Measurements from ENCODE around the gene CTCFL. TPM values are rescaled to one million over a fixed set of nuclear protein-coding genes. Genes with fewer than 3 reads are reported as not detected.
"Not testable (repeated sequence)": the region's sequence is repeated elsewhere in the genome, so short reads cannot be mapped to it uniquely, and the experiment has no call there.

Gene CTCFL
- total RNA-seq, 4 donors from 2014 or later, result not detected

DNA sequence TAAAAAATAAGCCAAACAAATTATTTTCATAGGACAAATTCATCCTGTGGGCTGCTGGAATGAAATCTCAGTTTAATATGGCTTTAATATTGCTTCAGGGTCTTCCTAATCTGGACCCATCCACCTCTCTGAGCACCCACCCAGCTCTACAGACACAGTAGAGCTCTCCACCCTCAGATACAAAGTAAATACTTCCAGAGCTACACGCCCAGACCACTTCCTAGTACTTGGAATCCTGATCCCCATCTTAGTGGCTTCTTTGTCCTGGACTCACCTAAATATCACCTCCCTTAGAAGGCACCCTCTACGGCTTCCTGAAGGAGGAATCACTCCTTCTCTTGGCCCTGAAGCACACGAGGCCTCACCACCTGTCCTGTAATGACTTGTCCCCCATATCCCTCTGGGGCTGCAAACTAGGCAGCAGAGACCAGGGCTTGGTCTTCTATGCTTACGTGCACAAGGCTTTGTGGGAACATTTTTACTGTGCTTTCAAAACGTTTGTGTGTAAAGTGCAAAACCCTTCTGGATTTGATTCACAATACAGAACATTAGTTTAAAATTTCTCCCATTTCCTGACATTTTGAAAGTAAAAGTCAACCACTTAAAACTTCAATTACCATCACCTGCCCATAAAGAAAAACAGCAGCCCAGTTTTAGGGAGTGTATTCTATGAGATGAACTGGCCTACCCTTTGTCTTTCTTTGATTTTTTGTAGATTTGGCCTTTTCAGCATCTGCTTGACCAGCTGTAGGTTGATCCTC lies 2.4 kb downstream of the CTCFL start:
- no peak for DNase-seq (ENCODE audit: low spot score in 2 of 2)
- no peak overlapping the region for H3K4me3 ChIP-seq
- no peaks in the 10 kb centered on the region for H3K27me3 ChIP-seq
- no peaks in the 10 kb centered on the region for H3K36me3 ChIP-seq
- H3K9me3 ChIP-seq, result no peaks in the 10 kb centered on the region
- no peaks in the 10 kb centered on the region for H3K4me1 ChIP-seq
- 68 to 74% methylated on average over 5 of the region's 5 CpGs for WGBS, 2 donors
- H3K27ac ChIP-seq, result no peak overlapping the region
- TF ChIP-seq POLR2A (IDR thresholded peaks at IDR 0.05) (no peak), EP300 (IDR thresholded peaks at IDR 0.05) (no peak)
- TF ChIP-seq, protein P1, sequence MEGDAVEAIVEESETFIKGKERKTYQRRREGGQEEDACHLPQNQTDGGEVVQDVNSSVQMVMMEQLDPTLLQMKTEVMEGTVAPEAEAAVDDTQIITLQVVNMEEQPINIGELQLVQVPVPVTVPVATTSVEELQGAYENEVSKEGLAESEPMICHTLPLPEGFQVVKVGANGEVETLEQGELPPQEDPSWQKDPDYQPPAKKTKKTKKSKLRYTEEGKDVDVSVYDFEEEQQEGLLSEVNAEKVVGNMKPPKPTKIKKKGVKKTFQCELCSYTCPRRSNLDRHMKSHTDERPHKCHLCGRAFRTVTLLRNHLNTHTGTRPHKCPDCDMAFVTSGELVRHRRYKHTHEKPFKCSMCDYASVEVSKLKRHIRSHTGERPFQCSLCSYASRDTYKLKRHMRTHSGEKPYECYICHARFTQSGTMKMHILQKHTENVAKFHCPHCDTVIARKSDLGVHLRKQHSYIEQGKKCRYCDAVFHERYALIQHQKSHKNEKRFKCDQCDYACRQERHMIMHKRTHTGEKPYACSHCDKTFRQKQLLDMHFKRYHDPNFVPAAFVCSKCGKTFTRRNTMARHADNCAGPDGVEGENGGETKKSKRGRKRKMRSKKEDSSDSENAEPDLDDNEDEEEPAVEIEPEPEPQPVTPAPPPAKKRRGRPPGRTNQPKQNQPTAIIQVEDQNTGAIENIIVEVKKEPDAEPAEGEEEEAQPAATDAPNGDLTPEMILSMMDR (IDR thresholded peaks at IDR 0.05), result no peak

DNA sequence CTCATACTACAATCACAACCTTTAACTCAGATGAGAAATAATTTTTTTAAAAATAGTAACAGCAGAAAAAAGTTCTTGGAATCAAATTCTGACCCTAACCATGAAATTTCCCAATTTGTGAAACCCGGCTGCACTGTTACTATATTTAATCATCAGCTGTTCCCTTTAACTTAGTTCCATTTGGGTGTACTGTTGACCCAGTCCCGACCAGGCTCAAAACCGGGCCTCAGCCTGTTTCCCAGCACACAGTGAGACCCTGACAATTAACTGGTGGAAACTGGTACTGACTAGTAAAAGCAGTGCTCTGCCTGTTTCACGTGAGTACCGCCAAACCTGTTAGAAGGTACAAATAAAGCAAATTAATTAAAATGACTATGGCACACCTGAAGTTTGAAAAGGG lies 7.0 kb downstream of the CTCFL start:
- Histone ChIP-seq H3K27me3 (no peaks in the 10 kb centered on the region), H3K27ac (no peak overlapping the region), H3K36me3 (no peaks in the 10 kb centered on the region), H3K4me1 (peaks cover 0 to 6% (median 2%) of the 10 kb centered on the region in 4 donors), H3K4me3 (no peak overlapping the region), H3K9me3 (no peaks in the 10 kb centered on the region)
- no peak for DNase-seq (ENCODE audit: low spot score in 2 of 2)
- TF ChIP-seq, protein P1 (IDR thresholded peaks at IDR 0.05), result no peak
- TF ChIP-seq POLR2A (IDR thresholded peaks at IDR 0.05), result no peak
- no peak for TF ChIP-seq EP300 (IDR thresholded peaks at IDR 0.05)
- WGBS, 2 donors, result 79 to 90% methylated on average over 5 of the region's 5 CpGs

DNA sequence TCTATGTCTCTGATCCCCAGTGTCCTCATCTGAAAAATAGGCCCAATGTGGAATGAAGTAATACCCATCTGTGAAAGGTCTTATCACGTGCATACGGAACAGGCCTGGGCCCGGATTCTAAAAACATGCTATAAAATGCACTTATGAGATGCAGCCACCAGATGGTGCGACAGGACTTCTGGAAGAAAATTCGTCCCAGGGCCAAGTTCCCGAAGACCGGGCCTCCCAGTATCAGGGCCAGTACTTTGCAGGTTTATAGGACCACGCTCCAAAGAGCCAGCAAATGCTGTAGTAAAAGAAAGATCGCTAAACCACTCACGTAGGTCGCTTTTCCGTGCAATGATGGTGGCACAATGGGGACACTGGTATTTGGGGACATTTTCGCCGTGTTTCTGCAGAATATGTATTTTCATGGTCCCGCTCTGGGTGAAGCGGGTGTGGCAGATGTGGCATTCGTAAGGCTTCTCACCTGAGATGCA lies 10.6 kb downstream of the CTCFL start:
- no peaks in the 10 kb centered on the region for H3K27me3 ChIP-seq
- no peaks in the 10 kb centered on the region for H3K9me3 ChIP-seq
- no peak for TF ChIP-seq EP300 (IDR thresholded peaks at IDR 0.05)
- TF ChIP-seq POLR2A (IDR thresholded peaks at IDR 0.05), result no peak
- TF ChIP-seq, protein P1 (IDR thresholded peaks at IDR 0.05), result peak; percentile 60 to 92 (median 74)
- H3K36me3 ChIP-seq, result no peaks in the 10 kb centered on the region
- no peak overlapping the region for H3K4me3 ChIP-seq
- 34 to 35% methylated on average over 17 of the region's 17 CpGs for WGBS, 2 donors
- peaks cover 0 to 6% (median 2%) of the 10 kb centered on the region in 4 donors for H3K4me1 ChIP-seq
- H3K27ac ChIP-seq, result no peak overlapping the region
- DNase-seq (ENCODE audit: low spot score in 2 of 2), result peak; percentile 52 to 77

DNA sequence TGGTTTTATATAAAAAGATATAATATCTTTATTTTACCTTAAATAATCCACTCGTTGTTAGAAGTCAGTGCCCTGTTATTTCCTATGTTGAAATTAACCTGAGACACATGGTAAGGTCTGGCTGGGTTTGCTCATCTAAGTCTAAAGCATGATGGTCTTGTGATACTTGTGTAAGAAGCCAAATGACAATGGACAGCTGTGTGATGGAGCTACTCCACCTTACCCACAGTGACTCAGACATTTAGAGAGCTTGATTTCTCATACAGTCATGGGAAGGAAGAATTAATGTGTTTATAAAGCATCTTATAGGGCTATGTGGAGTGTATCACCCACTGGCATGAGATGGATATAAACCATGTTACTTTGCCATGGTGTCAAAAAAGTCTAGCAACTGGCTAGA lies 11.7 kb downstream of the CTCFL start:
- TF ChIP-seq, protein P1 (IDR thresholded peaks at IDR 0.05), result no peak
- TF ChIP-seq EP300 (IDR thresholded peaks at IDR 0.05) (no peak), POLR2A (IDR thresholded peaks at IDR 0.05) (no peak)
- H3K9me3 ChIP-seq, result no peaks in the 10 kb centered on the region
- no peak overlapping the region for H3K27ac ChIP-seq
- H3K27me3 ChIP-seq, result no peaks in the 10 kb centered on the region
- peaks cover 0 to 6% (median 2%) of the 10 kb centered on the region in 4 donors for H3K4me1 ChIP-seq
- H3K4me3 ChIP-seq, result no peak overlapping the region
- no peak for DNase-seq (ENCODE audit: low spot score in 2 of 2)
- 83 to 87% methylated on average over 1 of the region's 1 CpG for WGBS, 2 donors
- no peaks in the 10 kb centered on the region for H3K36me3 ChIP-seq

DNA sequence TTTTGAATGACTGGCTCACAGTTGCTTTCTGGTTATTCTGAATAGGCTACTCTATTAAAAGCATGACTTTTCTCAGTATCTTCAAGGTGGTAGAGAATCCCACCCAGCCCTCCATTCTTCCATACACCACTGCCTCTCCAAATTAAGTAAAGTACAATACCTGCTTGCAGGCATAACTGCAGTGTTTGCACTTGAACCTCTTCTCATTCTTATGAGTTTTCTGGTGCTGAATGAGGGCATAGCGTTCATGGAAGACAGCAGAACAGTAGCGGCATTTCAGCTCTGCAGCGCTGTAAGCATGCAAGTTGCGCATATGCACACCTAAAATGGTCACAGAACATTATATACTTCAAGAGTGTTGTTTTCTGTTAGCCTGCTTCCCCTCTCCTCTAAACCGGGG lies 12.5 kb downstream of the CTCFL start:
- no peaks in the 10 kb centered on the region for H3K36me3 ChIP-seq
- no peaks in the 10 kb centered on the region for H3K9me3 ChIP-seq
- H3K4me3 ChIP-seq, result no peak overlapping the region
- TF ChIP-seq, protein P1 (IDR thresholded peaks at IDR 0.05), result no peak
- TF ChIP-seq EP300 (IDR thresholded peaks at IDR 0.05), result no peak
- TF ChIP-seq POLR2A (IDR thresholded peaks at IDR 0.05), result no peak
- no peak overlapping the region for H3K27ac ChIP-seq
- whole genome bisulfite sequencing, 2 donors, result 81 to 87% methylated on average over 5 of the region's 5 CpGs
- H3K27me3 ChIP-seq, result no peaks in the 10 kb centered on the region
- H3K4me1 ChIP-seq, result peaks cover 0 to 7% (median 2%) of the 10 kb centered on the region in 4 donors
- DNase-seq (ENCODE audit: low spot score in 2 of 2), result no peak

DNA sequence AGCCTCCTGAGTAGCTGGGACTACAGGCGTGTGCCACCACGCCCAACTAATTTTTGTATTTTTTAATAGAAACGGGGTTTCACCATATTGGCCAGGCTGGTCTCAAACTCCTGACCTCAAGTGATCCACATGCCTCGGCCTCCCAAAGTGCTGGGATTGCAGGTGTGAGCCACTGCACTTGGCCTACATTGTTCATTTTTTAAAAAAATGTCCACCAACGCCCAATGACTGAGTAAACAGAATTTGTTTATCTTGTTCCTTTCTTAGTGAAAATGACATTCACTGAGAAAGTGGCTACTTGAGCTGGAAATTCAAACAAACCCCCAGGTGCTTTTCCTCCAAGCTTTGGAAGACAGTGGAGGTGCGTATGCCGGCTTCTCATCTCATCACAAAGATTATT lies 13.2 kb downstream of the CTCFL start:
- not testable (repeated sequence) for H3K4me3 ChIP-seq; H3K27ac ChIP-seq; DNase-seq (ENCODE audit: low spot score in 2 of 2); H3K27me3 ChIP-seq; H3K36me3 ChIP-seq; H3K9me3 ChIP-seq
- WGBS, 2 donors, result 85 to 86% methylated on average over 7 of the region's 7 CpGs
- peaks cover 0 to 15% (median 2%) of the 10 kb centered on the region in 4 donors for H3K4me1 ChIP-seq
